PFSK-1 (cell line): Measurements from ENCODE around the gene SPOCK3.

Experiments
- FOXP2 ChIP-seq: optimal IDR thresholded peaks from 2 replicates; pipeline ENCODE3; 2011; ENCODE audit warnings: borderline replicate concordance, control low read depth, inconsistent platforms; ENCODE audit not compliant: insufficient read depth; ENCODE audit errors: extremely low read length, extremely low read depth
- POLR2AphosphoS5 ChIP-seq: IDR thresholded peaks from 2 replicates; pipeline ENCODE4 v1.6.1; 2012; ENCODE audit warnings: low read depth, mild to moderate bottlenecking, control low read depth, low read length, moderate library complexity
- REST ChIP-seq, 2 experiments: IDR thresholded peaks; 2 replicates each; pipeline versions ENCODE4 v1.6.1 to v1.8.0; 2011 to 2012; ENCODE audit warnings: low read depth in 2 of 2, low read length in 2 of 2, control low read depth in 1 of 2, inconsistent platforms in 1 of 2, mild to moderate bottlenecking in 1 of 2, moderate library complexity in 1 of 2; ENCODE audit not compliant: insufficient read depth in 1 of 2
- SIN3A ChIP-seq: IDR thresholded peaks from 2 replicates; pipeline ENCODE4 v1.6.1; 2012; ENCODE audit warnings: mild to moderate bottlenecking, low read length, moderate library complexity, borderline replicate concordance; ENCODE audit not compliant: insufficient read depth
- TAF1 ChIP-seq: IDR thresholded peaks from 2 replicates; pipeline ENCODE4 v1.6.1; 2012; ENCODE audit warnings: low read length, control low read depth, borderline replicate concordance; ENCODE audit not compliant: insufficient read depth

The SPOCK3 gene

GRCh38 chr4:167000141-167000852, 234.0 kb downstream of the SPOCK3 start:
- TF ChIP-seq POLR2AphosphoS5 = no peak

- TF ChIP-seq POLR2AphosphoS5 (no peak), SIN3A (no peak), TAF1 (no peak), FOXP2 (no peak), REST (IDR thresholded peaks at IDR 0.05; ENCODE audit: insufficient read depth in 1 of 2, low read depth in 2 of 2, low read length in 2 of 2) (no peak)
Observed at GRCh38 chr4:166996216-166996615, 238.1 kb downstream of the SPOCK3 start.

- TF ChIP-seq SIN3A = no peak
- TF ChIP-seq REST (IDR thresholded peaks at IDR 0.05; ENCODE audit: insufficient read depth in 1 of 2, low read depth in 2 of 2, low read length in 2 of 2) = no peak
- no peak for TF ChIP-seq TAF1
- TF ChIP-seq FOXP2 = no peak
- TF ChIP-seq POLR2AphosphoS5 = no peak
Observed at GRCh38 chr4:166994686-166995085, 239.6 kb downstream of the SPOCK3 start.

GRCh38 chr4:166991006-166991561, 243.2 kb downstream of the SPOCK3 start:
- TF ChIP-seq REST (IDR thresholded peaks at IDR 0.05; ENCODE audit: insufficient read depth in 1 of 2, low read depth in 2 of 2, low read length in 2 of 2) (no peak), POLR2AphosphoS5 (no peak), FOXP2 (no peak), TAF1 (no peak), SIN3A (no peak)

GRCh38 chr4:166989886-166990285, 244.4 kb downstream of the SPOCK3 start:
- TF ChIP-seq POLR2AphosphoS5 (no peak), SIN3A (no peak), TAF1 (no peak), REST (IDR thresholded peaks at IDR 0.05; ENCODE audit: insufficient read depth in 1 of 2, low read depth in 2 of 2, low read length in 2 of 2) (no peak), FOXP2 (no peak)
